ENCODE measurements around the gene C11orf58.

Gene C11orf58

DNA sequence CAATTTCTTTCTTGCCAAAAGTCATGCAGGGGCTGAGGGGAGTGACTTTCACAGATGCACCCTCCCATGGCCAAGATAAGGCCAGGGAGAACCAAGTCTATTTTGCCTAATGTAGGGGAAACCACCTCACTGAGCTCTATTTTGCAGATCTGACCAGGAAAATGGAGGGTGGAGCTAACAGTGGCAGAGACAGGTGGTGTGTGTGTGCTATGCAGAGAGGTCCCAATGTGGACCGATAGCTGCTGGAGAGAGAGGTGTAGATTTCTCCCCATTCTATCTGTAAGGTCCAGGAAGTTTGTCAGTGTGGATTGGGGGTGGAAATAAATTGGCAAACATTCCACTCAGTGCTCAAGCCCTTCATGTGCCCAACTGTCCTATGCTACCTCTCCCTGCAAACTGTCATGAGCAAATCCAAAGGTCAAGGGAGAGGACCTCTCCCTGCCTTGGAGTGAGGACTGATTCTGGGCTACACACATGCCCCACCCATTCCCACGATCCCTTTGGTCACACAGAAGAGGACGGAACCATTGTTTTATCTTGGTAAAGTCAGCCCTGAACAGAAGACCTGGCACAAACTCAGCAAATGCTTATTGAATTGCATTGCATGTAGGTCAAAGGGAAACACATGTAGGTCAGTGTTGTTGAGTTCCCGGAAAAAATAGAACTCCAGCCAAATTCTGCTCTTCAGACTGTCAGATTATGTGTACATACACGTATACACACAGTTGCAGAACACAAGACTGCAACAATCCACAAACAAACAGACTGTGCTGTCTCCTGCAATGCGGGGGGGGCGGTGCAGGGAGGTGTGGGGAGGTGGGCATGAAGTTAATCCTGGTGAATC lies 65.9 kb downstream of the C11orf58 start:
- DNase-seq (ENCODE audit: low spot score), result peak; percentile 9

DNA sequence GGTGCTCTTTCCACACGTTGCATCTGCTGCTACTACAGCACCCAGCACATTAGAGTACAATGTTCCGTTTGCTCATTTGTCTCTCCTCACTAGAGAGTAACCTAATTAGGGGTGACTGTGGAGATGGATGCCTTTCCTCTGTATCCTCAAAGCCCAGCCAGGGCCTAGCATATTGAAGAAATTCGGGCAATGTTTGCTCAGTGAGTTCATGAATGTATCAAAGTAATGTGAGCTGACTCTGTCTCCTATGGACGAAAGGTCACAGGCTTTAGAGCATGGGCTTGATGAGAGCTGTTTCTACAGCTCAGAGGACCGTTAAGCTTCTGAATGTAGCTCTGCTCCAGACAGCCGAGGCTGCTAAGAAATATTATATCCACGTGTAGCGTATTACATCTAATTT lies 67.5 kb downstream of the C11orf58 start:
- no peak for DNase-seq (ENCODE audit: low spot score)

DNA sequence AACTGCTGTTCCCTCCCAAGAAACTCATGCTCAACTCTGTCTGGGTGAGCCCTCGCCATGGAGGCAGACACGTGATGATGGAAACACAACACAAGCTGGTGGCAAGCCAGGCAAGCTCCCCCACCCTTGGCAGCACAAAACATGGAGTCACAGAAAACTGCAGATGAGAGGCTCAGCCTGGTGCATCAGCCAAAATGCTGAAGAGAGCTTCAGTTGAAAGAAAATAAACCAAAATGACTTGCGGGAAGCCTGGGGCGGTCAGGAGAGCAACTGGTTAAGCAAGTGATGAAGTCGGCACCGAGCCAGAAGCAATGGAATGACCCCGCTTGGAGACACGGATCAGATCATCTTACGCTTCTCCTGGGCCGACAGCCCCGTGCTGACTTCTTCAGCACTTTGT lies 68.3 kb downstream of the C11orf58 start:
- DNase-seq (ENCODE audit: low spot score), result no peak

DNA sequence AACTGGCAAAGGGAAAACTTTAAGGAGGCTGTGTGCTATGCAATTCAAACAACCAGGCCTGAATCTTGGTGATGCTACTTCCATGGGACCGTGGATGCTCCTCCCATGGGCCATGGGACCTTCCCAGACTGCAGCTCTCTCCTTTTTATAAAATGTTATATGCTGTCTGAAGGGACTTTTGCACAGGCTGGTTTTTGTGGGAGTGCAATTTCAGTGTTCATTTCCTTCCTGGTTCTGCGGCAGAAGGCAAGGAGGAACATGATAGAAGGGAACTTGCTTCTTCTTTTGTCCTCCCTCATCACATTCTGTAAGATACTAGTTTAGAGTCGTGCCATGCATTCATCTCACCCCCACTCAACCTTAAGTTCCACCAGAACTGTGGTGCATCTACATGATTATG lies 68.9 kb downstream of the C11orf58 start:
- DNase-seq (ENCODE audit: low spot score), result no peak

Measured in CD4-positive, alpha-beta T cell treated with Interleukin-2 at 100 ng/mL for 4 hours (primary cell).